Activated naive CD4-positive, alpha-beta T cell treated with anti-CD3 and anti-CD28 coated beads, Interleukin-2, amount 50 U/mL, for 16 hours (primary cell): Measurements from ENCODE around the gene ACSF3.
A peak's percentile ranks its signal among the peaks of the same experiment; 100 is the strongest.
"Not testable (repeated sequence)": the region's sequence is repeated elsewhere in the genome, so short reads cannot be mapped to it uniquely, and the experiment has no call there.

Source experiments
- DNase-seq: peaks from one replicate; pipeline ENCODE4 v3.0.0-alpha.2; 2020

Gene ACSF3

DNA sequence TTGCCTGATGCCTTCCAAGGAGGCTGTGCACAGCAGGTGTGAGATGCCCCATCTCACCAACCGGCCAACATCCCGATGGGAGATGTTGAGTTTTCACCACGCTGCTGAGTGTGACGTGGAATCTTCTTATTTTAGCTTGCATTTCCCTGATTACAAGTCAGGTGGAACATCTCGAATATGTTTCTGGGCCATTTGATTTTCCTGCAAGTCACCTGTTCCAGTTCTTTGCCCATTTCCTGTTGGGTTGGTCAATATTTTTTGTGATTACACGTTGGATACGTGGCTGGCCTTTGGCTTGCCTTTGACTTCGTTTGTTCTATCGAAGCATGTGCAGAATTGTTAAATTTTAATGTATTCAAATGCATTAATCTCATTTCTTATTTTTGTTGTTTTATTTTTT lies 69.6 kb downstream of the ACSF3 start:
- no peak for DNase-seq

DNA sequence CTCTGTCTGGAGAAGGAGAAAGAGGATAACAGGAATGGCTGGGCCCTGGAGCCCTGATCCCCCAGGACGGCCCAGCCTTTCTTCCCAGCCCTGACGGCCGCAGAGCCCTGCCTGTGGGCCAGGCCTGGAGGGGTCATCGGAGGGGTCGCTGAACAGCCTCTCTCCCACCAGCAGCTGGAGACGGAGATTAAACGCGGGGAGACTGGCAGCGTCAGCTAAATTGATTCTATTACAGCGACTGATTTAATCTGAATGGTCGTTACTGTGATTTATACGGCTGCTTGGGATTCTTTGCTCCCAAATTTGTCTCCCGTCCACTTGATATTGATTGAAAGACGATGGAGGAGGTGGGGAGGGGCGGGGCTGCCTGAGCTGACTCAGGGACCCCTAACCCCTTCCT lies 70.8 kb downstream of the ACSF3 start:
- DNase-seq = no peak

GRCh38 chr16:89164847-89165680 lies 71.4 kb downstream of the ACSF3 start:
- no peak for DNase-seq

DNA sequence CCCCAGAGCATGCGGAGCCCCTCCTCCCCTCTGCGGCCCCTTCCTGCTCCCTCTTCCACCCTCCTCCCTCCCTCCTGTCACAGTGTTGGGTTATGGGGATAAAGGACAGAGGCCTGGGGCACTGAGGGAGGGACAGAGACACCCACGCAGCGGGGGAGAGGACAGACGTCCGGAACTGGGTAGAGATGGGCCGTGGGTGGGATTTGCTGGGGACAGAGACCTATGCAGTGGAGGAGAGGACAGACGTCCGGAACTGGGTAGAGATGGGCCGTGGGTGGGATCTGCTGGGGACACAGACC lies 72.0 kb downstream of the ACSF3 start:
- DNase-seq = not testable (repeated sequence)

DNA sequence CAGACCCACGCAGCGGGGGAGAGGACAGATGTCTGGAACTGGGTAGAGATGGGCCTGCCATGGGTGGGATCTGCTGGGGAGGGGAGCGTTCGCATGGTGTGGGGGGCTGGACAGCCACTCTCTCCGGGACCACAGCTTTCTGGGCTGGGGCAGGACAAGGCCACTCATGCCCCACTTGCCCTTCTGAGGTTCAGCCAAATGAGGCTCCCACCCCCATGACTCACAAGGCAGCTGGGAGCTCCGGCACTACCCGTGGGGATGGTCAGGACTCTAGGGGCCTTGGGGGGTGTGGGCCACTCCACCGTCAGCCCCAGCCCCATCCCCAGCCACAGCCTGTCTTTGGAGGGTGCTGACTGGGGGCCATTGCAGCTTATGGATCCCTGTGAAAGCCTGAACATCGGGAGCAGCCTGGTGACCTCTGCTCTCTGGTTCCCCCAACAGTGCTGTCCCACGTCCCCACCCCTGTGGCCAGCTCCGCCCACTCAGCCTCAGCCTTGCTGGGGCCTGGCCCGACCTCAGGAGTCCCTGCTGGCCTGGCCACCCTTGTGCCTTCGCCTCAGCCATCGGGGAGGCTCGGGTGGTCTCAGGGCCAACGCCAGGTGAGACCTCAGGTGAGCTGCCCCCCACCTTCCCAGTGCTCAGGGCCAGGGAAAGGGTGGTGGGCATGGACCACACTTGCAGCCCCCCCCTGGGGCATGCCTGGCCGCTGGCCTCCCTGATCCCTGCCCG lies 73.2 kb downstream of the ACSF3 start:
- no peak for DNase-seq

GRCh38 chr16:89167425-89167941 lies 73.8 kb downstream of the ACSF3 start:
- DNase-seq = peak; percentile 87

DNA sequence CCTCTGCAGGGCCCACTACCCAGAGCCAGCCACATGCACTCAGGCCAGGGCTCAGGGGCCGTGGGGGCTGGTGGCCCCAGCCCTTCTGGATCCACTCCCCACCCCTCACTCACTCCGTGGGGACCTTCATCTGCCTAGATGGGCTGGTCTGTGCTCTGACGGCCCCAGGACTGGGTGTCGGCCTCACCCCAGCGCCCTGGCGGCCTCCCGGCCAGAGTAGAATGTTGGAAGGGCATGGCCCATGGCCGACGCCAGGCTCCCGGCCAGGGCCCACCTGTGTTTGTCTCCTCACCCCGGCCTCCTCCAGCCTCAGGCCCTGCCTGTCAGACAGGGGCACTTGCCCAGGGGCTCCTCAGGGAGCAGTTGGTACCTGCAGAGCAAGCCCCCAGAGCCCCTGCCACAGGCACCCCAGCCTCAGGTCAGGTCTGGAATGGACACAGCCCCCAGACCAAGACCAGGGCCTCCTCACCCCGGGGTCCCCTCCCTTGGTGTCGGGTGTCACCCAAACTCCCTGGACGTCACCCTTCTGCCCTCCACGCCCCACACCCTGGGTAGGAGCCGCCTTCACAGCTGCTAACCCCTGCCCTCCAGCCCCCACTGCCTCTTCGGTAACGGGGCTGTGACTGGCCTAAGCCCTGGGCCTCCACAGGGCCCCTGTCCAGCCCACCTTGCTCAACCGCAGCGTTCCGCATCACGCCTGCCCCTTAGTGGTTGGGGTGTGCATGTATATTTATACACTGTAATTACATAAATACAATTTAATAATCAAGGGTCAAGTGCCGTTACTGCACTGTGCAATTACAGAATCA lies 74.9 kb downstream of the ACSF3 start:
- no peak for DNase-seq

DNA sequence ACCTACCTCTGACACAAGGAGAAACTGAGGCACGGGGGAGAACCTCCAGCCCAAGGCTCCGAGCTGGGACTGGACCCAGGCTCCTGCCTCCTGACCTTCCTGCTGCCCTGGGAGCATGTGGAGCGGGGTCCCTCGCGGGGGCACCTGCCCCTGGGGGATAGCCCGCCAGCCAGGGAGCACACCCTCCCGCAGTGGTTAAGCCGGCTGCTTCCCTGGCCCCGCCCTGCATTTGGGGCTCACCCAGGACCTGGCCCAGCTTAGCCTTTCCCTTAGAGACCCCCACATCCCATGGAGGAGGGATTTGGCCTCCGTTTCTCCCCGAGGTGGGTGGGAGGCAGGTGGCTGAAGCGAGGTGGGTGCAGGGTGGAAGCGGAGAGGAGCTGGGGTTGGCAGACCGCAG lies 76.1 kb downstream of the ACSF3 start:
- DNase-seq = no peak

GRCh38 chr16:89170346-89171215 lies 76.9 kb downstream of the ACSF3 start:
- no peak for DNase-seq

- peak; percentile 97 for DNase-seq
These were observed 77.8 kb downstream of the ACSF3 start, which contains the start of gene CDH15 for GRCh38 chr16:89171216-89172170. Gene CDH15 (plus strand): TSS chr16:89171748. CDS start chr16:89171832, 84 bp downstream.

- no peak for DNase-seq
These were observed 78.5 kb downstream of the ACSF3 start for GRCh38 chr16:89172171-89172527.

- no peak for DNase-seq
These were observed 79.0 kb downstream of the ACSF3 start for GRCh38 chr16:89172528-89173173.

DNA sequence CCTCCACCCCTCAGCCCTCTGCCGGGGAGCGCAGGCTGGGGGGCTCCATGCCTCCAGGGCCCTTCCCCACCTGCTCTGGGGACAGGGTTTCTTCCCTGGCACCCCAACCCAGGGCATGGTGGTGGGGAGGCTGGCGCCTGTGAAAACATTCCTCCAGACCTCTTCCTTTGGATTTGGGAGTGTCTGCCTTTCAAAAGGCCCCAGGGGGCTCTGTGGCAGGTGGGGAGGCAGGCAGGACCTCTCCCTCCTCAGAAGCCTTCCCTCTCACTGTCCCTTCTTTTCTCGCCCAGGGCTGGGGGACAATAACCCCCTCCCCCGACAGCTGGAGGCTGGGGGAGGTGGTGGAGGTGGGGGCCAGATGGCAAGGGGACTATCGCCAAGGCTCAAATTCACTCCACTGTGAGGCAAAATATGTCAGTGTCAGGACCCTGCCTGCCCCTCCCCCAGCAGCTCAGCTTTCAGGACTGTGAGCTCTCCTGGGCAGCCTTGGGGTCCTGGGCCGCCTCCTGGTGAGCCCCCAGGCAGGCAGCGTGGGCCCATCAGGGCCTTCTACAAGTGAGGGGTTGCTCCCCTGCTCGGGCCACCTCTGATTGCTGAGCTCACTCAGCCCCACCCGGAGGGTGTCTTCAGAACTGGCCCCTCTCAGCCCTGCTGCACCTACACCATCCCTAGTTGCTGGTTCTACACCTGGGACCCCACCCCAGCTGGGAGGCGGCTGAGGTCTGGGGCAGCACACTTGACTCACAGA lies 79.7 kb downstream of the ACSF3 start:
- DNase-seq = no peak

GRCh38 chr16:89174055-89174827 lies 80.6 kb downstream of the ACSF3 start:
- DNase-seq = no peak

DNA sequence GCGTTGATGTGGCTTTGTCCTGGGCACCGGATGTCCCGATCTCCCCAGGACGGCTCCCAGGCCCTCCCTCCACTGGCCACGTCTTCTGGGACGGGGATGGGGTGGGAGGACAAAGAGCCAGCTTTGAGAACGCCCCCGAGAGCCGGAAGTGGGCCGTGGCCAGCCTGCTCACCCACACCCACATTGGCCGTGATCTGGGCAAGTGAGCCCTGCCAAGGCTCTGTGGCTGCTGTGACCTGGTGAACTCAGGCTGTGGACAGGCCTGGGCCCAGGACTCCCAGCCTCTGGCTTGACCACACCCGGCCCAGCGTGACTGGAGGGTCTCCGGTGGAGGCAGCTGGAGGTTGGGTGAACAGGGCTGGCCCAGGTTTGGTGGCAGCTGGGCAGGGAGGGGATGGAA lies 81.2 kb downstream of the ACSF3 start:
- DNase-seq = no peak

DNA sequence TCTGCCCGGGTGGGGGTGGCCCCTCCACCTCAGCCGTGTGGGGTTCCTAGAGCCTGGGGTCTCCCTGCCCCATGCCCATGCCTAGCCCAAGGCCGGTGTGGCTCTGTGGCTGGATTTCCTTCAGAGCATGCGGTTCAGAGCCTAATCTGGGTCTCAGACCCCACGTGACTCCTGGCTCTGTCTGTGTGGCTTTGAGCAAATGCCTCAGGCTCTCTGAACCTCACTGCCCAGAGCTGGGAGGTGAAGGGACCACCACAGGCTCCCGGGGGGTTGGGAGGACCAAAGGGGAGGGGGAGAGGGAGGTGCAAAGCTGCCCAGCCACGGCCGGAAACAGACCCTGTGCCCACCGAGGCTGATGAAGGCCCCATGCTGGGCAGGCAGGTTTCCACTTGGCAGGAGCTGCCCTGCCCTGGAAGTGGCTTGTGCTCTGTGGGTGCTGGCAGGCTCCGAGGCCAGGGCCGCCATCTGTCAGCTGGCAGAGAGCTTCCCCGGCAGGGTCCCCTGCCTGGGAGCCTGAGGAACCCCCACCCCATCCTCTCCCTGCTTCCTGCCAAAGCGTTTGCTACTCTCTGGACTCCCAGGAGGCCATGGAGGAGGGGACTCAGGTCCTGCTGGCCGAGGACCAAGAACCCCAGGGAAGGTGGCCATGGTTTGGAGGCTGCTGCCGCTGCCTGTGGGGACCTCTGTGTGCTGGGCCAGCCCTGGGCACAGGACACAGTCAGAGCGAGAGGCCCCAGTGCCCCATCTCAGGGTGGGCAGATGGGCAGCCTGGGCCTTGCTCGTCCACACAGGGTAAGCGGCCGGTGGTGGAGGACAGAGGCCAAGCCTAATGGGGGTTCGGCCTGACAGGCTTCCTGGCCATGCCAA lies 81.9 kb downstream of the ACSF3 start:
- DNase-seq = no peak

DNA sequence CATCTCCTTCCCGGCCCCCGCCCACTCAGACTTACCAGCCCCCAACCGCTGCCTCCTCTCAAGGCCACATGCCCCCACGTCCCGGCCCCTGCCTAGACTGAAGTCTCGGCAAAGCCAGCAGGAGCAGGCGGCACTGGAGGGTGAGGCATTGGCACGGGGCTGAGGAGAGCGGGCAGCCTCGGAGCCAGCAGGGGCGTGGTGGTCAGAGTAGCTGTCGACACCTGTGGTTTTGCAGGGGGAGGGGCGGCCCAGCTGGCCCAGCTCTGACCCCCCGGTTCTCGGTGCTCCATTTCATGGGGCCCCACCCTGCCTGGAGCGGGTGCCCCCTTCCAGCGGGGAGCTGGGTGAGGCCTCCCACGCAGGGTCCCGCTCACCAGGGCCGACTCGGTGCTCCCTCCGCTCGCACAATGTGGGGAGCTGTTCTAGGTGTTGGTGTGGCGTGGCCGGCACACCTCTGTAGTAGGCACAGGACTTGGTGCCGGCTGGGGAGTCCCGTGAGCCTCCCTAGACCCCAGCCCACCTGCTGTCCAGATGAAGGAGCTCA lies 82.6 kb downstream of the ACSF3 start:
- DNase-seq = no peak

DNA sequence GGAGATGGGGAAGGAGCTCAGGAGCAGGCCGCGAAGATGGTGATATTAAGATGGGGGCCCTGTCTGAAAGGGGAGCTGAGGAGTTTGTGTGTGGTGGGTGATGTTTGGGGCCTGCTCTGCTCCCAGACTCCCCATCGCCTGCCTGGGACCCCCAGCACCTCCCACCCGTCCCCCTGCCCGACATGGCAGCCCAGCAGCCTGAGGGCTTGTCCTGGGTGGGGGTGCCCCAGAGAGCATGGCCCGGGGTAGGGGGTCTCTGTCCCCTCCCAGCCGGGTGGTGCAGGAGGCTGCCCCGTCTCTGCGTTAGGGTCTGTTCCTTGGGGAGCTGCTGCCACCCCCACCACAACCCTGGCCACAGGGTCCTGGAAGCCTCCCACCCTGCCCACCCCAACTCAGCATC lies 83.1 kb downstream of the ACSF3 start:
- DNase-seq = no peak
